Neural cell (in vitro differentiated cells): ENCODE measurements around the gene NRP1. TPM values are rescaled to one million over a fixed set of nuclear protein-coding genes. Genes with fewer than 3 reads are reported as not detected.

Source experiments
- H2AFZ ChIP-seq: fragments of 200-600, 300-800 bp; sonication (generic), shearing (Covaris generic); 2 replicates; pipeline ENCODE4 v1.6.0; 2014; ENCODE audit warnings: low read depth, mild to moderate bottlenecking, antibody characterized with exemption, low read length, moderate library complexity
- H3F3A ChIP-seq: fragments of 200-600 bp; shearing (Covaris generic); 2 replicates; pipeline ENCODE4 v1.6.1; 2016; ENCODE audit warnings: mild to moderate bottlenecking, moderate library complexity, mixed read lengths, antibody characterized with exemption, low read length; ENCODE audit not compliant: insufficient read depth, poor library complexity, severe bottlenecking
- H3K27ac ChIP-seq: fragments of 200-600, 300-800 bp; sonication (generic), shearing (Covaris generic); 2 replicates; pipeline ENCODE4 v1.5.1; 2014; ENCODE audit warnings: mild to moderate bottlenecking, low read length, moderate library complexity
- H3K27me3 ChIP-seq: fragments of 300-800, 200-600 bp; sonication (generic), shearing (Covaris generic); 2 replicates; pipeline ENCODE4 v1.6.0; 2014; ENCODE audit warnings: mild to moderate bottlenecking, low read depth, low read length, moderate library complexity; ENCODE audit not compliant: insufficient read depth
- H3K36me3 ChIP-seq: fragments of 300-800, 200-600 bp; sonication (generic), shearing (Covaris generic); 2 replicates; pipeline ENCODE4 v1.5.1; 2014; ENCODE audit warnings: mild to moderate bottlenecking, antibody characterized with exemption, low read length, moderate library complexity; ENCODE audit not compliant: insufficient read depth
- H3K4me2 ChIP-seq: fragments of 300-800, 200-600 bp; sonication (generic), shearing (Covaris generic); 2 replicates; pipeline ENCODE4 v1.6.0; 2014; ENCODE audit warnings: mild to moderate bottlenecking, low read length
- H3K4me3 ChIP-seq: fragments of 300-800, 200-600 bp; sonication (generic), shearing (Covaris generic); 2 replicates; pipeline ENCODE4 v1.5.1; 2014; ENCODE audit warnings: mild to moderate bottlenecking, low read length, moderate library complexity
- H3K79me2 ChIP-seq: fragments of 200-600 bp; shearing (Covaris generic); replicated peaks from 2 replicates; pipeline ENCODE4 v1.6.0; 2014; ENCODE audit warnings: mild to moderate bottlenecking, low read length, moderate library complexity; ENCODE audit not compliant: insufficient read depth
- H3K9ac ChIP-seq: fragments of 300-800, 200-600 bp; sonication (generic), shearing (Covaris generic); 2 replicates; pipeline ENCODE4 v1.6.1; 2016; ENCODE audit warnings: mild to moderate bottlenecking, low read length, mixed read lengths
- H3K9me2 ChIP-seq: fragments of 200-600 bp; shearing (Covaris generic); 2 replicates; pipeline ENCODE4 v1.6.1; 2016; ENCODE audit warnings: mild to moderate bottlenecking, low read length, mixed read lengths; ENCODE audit not compliant: insufficient read depth
- H3K9me3 ChIP-seq: fragments of 200-600, 300-800 bp; sonication (generic), shearing (Covaris generic); 2 replicates; pipeline ENCODE4 v1.6.1; 2016; ENCODE audit warnings: mild to moderate bottlenecking, mixed run types, low read length, moderate library complexity, mixed read lengths
- H4K20me1 ChIP-seq: fragments of 200-600 bp; shearing (Covaris generic); 2 replicates; pipeline ENCODE4 v1.6.1; 2016; ENCODE audit warnings: mild to moderate bottlenecking, mixed run types; ENCODE audit not compliant: insufficient read depth
- EP300 ChIP-seq: fragments of 450-650 bp; conservative IDR thresholded peaks from 2 replicates; pipeline ENCODE4 v1.6.1; 2014; ENCODE audit warnings: antibody characterized with exemption, mild to moderate bottlenecking, moderate library complexity; ENCODE audit not compliant: poor library complexity, severe bottlenecking
- EZH2 ChIP-seq: fragments of 200-600, 300-800 bp; shearing (Covaris generic), sonication (generic); IDR thresholded peaks from 2 replicates; pipeline ENCODE4 v1.6.1; 2014; ENCODE audit warnings: antibody characterized with exemption, low read length, borderline replicate concordance, mild to moderate bottlenecking; ENCODE audit not compliant: insufficient read depth, poor library complexity, severe bottlenecking
- MXI1 ChIP-seq: fragments of 450-650 bp; conservative IDR thresholded peaks from 2 replicates; pipeline ENCODE4 v1.6.1; 2014; ENCODE audit warnings: antibody characterized with exemption, mild to moderate bottlenecking; ENCODE audit not compliant: poor library complexity, severe bottlenecking
- POLR2AphosphoS5 ChIP-seq: IDR thresholded peaks from 2 replicates; pipeline ENCODE4 v1.6.1; 2012
- RAD21 ChIP-seq: fragments of 450-650 bp; conservative IDR thresholded peaks from 2 replicates; pipeline ENCODE4 v1.6.1; 2014; ENCODE audit warnings: antibody characterized with exemption, mild to moderate bottlenecking, moderate library complexity
- REST ChIP-seq: IDR thresholded peaks from 2 replicates; pipeline ENCODE4 v1.6.1; 2012; ENCODE audit warnings: borderline replicate concordance
- SMC3 ChIP-seq: fragments of 450-650 bp; conservative IDR thresholded peaks from 2 replicates; pipeline ENCODE4 v1.6.1; 2014; ENCODE audit warnings: antibody characterized with exemption, mild to moderate bottlenecking, moderate library complexity; ENCODE audit not compliant: poor library complexity
- TAF1 ChIP-seq: IDR thresholded peaks from 2 replicates; pipeline ENCODE4 v1.6.1; 2012; ENCODE audit warnings: low read depth
- polyA plus RNA-seq: library from polyadenylated mRNA; depleted of rRNA; stranded (reverse); fragments of >200 nt; gene quantifications from 2 replicates; pipeline ENCODE4 v1.2.3, GENCODE V29; 2014
- TF ChIP-seq, protein P1 (sequence below): fragments of 450-650 bp; IDR thresholded peaks from 2 replicates; pipeline ENCODE4 v1.5.1; 2014; ENCODE audit warnings: antibody characterized with exemption, mild to moderate bottlenecking, moderate library complexity; ENCODE audit not compliant: poor library complexity, severe bottlenecking

NRP1 gene
- polyA plus RNA-seq, 1 donor from 2014 or later, result 23.2 TPM

GRCh38 chr10:33155720-33156638, 178.5 kb downstream of the NRP1 start:
- Histone ChIP-seq H3K79me2 (no peaks in the 10 kb centered on the region), H3K36me3 (no peaks in the 10 kb centered on the region), H4K20me1 (no peaks in the 10 kb centered on the region), H3K4me3 (no peak overlapping the region), H3K27ac (no peak overlapping the region), H3K27me3 (no peaks in the 10 kb centered on the region), H3K4me2 (no peak overlapping the region), H3F3A (no peaks in the 10 kb centered on the region), H3K9ac (no peak overlapping the region), H3K9me3 (no peaks in the 10 kb centered on the region), H2AFZ (no peak overlapping the region), H3K9me2 (no peaks in the 10 kb centered on the region)
- TF ChIP-seq EZH2 (no peak), TAF1 (no peak), EP300 (no peak), POLR2AphosphoS5 (no peak), REST (no peak), MXI1 (no peak), SMC3 (no peak)

DNA sequence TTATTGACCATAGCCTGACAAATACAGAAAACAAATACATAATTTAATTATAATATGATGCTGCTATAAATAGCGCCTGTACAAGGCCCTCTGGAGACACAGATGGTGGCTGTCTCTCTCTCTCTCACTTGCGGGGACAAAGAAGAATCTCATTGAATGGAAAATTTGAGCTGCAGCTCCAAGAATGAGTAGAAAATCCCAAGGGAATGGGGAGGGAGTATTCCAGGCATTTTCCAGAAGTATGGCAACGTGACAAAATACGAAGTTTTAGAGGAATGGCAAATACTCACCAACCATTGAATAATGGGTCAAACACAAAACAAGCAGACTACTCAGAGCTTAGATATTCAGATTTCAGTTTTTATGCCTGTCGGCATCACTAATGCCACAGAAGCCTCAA, 179.9 kb downstream of the NRP1 start:
- no peaks in the 10 kb centered on the region for H3K36me3 ChIP-seq
- H3K9me3 ChIP-seq, result no peaks in the 10 kb centered on the region
- H3K9me2 ChIP-seq, result no peaks in the 10 kb centered on the region
- no peak overlapping the region for H3K27ac ChIP-seq
- no peak overlapping the region for H3K4me3 ChIP-seq
- no peaks in the 10 kb centered on the region for H3K27me3 ChIP-seq
- TF ChIP-seq EZH2 (no peak), REST (no peak), EP300 (no peak), RAD21 (no peak), SMC3 (no peak), POLR2AphosphoS5 (no peak), MXI1 (no peak)
- TF ChIP-seq, protein P1, sequence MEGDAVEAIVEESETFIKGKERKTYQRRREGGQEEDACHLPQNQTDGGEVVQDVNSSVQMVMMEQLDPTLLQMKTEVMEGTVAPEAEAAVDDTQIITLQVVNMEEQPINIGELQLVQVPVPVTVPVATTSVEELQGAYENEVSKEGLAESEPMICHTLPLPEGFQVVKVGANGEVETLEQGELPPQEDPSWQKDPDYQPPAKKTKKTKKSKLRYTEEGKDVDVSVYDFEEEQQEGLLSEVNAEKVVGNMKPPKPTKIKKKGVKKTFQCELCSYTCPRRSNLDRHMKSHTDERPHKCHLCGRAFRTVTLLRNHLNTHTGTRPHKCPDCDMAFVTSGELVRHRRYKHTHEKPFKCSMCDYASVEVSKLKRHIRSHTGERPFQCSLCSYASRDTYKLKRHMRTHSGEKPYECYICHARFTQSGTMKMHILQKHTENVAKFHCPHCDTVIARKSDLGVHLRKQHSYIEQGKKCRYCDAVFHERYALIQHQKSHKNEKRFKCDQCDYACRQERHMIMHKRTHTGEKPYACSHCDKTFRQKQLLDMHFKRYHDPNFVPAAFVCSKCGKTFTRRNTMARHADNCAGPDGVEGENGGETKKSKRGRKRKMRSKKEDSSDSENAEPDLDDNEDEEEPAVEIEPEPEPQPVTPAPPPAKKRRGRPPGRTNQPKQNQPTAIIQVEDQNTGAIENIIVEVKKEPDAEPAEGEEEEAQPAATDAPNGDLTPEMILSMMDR, result no peak
- H3F3A ChIP-seq, result no peaks in the 10 kb centered on the region
- H4K20me1 ChIP-seq, result no peaks in the 10 kb centered on the region
- no peak overlapping the region for H2AFZ ChIP-seq
- no peaks in the 10 kb centered on the region for H3K79me2 ChIP-seq
- no peak overlapping the region for H3K9ac ChIP-seq
- no peak overlapping the region for H3K4me2 ChIP-seq
